NCI-H69 (cell line): Measurements from ENCODE around the gene RCSD1.

ENCODE experiments used
- DNase-seq: peaks from one replicate; lab custom pipeline; 2025; lab: John Stamatoyannopoulos, UW

RCSD1 gene

DNA sequence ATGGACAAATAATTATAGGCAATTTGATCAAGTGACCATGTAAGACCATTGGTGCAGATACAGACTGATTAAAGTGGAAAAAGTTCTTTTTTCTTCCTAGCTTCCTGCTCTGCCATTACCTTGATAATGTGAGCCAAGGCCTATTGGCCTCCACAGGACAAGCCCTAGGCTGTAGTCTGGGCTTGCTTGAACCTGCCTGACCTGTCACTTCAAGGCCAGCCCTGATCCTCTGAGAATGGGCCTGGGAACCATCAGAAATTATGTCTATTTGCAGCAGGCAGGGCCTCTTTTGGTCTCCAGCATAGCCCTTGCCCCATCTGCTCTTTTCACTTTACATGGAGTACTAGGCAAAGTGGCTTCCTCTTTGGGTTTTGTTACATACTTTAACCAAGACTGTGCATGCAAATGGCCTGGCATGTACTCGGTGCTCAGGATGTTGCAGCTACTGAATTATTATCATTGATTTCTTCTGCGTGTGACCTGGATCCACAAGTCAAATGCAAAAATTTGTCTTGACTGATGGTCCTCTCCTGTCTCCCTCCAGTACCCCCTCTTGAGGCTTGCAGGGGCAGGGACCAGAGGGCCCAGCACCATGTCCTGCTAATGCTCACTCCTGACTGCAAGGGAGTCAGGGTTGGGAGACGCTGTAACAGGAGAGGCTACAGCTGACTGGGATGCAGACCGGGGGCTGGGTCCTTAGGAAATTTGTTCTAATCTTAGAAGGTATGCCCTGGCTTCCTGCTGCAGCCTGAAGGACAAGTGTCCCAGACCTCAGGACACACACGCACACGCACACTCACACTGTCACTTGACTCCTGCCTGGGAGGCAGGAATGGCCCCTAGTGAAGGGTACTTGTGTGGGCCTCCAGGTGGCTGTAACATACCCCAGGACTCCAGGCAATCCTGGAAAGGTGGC, 39.4 kb downstream of the RCSD1 start:
- no peak for DNase-seq

DNA sequence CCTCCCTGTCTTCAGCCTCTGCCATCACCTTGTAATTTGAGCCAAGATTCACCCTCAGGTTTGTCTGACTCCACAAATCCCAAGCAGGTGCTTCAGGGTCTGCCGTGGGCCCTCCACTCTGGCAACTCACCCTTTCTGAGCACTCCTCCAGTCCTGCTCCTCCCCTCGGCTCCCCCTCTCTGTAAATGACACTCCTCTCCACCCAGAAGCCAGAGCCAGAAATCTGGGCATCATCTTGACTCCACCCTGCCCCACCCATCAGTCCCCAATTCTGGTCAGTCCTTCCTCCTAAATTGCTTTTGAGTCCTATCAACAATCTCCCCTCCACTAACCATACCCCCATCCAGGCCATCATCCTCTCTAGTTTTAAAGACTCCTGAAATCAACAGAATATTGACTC, 40.5 kb downstream of the RCSD1 start:
- DNase-seq = no peak

DNA sequence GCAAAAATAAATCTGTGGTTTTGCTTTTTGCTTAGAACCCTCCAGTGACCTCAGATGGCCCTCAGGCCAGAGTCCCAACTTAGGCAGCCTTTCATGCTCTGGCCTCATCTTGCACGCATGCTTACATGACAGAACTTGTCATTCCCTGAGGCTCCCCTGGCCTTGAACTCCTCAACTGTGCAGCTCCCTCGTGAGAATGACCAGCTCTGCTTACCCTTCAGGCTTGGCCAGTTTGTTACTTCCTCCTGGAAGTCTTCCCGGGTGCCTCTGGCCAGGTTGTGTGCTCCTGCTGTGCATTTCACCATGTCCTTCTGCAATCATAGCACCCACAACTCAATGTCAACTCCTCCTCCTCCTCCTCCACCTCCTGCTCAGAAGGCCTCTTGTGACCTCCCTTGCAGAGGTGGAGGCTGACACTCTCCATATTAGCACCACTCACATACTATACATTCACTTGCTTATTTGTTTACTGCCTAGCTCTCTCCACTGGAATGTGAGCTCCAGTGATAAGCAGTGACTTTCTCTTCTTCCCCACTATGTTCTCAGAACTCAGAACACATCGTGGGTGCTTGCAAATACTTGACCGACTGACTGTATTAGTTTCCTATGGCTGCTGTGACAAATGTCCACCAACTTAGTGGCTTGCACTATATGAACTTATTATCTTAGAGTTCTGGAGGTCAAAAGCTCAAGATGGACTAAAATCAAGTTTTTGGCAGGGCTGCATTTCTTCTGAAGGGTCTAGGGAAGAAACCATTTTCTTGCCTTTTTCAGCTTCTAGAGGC, 41.9 kb downstream of the RCSD1 start:
- no peak for DNase-seq

DNA sequence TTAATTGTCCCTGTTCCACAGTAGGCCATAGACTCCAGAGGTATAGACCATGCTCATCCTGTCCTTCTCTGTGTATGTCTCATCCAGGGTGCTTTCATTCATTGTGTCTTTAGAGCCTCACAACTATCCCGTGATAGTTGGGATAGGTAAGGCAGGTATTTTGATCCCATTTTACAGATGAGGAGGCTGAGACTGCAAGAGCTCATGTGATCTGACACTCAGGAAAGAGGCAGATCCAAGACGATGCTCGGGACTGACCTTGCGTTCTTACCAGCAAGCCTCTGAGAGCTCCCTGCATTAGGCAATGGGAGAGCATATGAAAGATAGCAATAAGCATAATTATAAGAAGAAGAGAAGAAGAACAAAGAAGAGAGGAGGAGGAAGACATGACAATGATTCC, 42.8 kb downstream of the RCSD1 start:
- no peak for DNase-seq

DNA sequence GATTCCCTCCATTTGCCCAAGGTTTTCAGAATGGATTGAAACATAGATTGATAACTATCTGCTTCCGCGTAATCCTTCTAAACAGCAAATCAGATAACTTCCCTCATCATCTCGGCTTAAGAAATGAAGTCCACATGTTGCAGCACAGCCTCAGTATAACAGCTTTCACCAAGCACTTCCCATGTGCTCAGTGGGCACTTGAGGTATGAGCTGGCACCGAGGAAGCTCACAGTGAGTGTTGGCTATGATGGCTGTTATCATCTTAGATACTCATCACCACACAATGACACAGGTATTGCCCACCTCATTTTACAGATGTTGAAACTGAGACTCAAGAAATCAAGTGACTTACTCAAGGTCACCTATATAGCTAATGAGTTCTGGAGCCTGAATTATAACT, 43.2 kb downstream of the RCSD1 start:
- no peak for DNase-seq

DNA sequence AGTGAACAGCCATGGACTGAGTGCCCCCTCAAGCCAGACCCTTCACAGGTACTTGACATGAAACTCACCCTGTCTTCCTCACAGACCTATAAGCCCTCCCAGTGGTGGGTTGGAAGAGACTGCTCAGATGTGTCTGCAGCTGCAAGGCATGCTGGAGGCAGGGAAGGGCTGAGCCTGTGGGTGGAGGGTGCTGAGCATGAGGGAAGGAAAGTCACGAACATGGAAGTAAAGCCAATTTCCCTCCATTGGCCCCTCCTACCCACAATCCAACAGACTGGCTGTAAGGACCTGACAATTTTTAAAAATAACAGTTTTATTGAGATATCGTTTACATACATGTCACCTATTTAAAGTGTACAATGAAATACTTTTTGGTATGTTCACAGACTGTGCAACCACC, 44.1 kb downstream of the RCSD1 start:
- DNase-seq = no peak

DNA sequence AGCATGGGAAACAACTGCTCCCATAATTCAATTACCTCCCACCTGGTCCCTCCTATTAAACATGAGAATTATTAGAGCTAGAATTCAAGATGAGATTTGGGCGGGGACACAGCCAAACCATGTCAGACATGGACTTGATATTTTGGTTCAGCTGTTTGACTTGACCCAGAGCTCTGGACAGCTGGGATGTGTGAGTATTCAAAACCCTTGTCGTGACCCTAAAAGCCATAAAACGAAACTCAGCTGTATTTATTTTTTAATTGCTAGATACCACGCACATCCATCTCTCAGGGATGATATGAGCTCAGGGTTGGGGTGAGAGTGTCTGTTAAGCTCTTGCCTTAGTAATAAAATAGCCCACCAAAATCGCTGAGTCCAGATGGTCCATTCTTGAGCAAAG, 45.4 kb downstream of the RCSD1 start:
- DNase-seq = no peak

DNA sequence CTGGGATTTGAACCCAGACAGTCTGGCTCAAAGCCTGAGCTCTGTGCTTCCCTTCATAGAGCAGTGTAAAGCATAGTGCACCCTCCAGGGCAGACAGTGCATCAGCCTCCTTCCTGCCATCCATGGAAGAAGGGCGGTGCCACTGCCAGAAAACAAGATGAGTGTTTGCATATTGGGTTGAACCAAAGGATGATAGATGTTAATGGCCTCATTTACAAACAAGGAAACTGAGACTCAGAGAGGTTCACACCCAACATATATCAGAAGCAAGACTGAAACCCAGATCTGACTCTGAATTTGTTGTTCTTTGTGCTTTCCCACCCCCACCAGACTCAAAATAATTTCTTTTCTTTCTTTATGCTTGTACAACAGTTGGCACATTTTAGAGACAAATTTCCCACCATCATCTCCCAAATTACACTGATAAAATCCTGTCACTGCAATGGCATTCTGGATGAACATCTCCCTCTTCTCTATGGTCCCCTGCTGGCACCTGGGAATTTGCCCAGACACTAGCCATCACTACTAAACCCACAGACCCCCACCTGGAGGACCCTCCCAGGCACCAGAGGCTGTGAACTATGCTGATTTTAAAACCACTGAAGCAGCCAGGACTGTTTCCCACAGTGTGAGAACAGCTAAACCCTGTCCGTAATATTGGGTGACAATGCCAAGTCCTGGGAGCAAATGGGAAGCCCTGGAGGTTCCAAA, 46.3 kb downstream of the RCSD1 start:
- no peak for DNase-seq

DNA sequence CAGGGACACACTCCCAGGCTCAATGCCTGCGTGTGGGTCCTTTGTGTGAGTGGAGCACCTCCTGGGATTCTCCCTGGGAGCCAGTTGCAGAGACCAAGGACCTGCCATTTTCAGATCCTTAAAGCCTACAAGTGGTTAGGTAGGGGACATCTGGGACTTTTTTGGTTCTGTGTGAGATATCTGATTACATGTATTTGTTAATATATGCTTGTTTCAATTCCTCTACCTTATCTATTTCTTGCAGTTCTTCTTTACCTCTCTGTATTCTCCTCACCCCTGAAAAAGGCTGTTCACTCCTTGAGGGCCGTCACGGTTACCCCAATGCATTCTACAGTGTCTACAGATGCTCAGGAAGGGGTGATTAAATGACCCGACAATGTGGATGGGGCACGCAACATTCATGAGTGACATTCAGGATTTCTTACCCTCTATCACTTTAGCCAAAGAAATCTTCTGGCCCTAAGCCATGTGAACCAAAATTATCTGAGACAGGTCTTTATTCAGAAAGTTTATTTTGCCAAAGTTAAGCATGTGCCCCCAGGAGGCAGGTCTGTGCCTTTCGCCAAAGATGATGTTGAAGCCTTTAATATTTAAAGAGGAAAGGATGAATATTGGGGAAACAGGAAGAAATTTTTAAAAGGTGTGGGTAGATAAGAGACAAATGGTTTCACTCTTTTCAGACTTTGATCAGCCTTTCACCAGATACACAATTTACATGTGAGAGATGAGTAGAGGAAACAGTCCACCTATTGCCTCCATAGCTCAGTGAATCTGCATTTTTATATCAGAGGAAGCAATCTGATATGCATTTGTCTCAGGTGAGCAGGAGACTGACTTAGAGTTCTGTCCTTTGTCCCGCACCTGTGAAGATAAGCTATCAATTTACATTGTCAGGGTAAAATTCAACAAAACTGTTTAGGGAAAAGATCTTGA, 47.1 kb downstream of the RCSD1 start:
- DNase-seq = no peak

DNA sequence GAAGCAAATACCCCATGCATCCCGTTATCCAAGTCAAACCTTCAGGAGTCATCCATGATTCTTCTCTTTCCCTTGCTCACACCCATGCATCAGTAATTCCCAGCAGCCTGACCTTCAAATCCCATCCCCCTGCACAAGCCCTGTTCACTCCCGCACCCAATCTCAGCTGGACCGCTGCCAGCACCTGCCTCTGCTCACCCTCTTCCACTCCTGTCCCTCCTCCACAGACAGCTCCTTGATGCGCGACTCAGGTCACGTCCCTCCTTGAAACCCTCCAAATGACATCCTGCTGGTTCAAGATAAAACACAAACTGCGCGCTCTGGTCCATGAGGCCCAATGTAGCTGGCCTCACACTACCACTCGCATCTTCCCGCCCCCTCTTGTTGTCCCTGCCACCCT, 48.4 kb downstream of the RCSD1 start:
- DNase-seq = no peak

DNA sequence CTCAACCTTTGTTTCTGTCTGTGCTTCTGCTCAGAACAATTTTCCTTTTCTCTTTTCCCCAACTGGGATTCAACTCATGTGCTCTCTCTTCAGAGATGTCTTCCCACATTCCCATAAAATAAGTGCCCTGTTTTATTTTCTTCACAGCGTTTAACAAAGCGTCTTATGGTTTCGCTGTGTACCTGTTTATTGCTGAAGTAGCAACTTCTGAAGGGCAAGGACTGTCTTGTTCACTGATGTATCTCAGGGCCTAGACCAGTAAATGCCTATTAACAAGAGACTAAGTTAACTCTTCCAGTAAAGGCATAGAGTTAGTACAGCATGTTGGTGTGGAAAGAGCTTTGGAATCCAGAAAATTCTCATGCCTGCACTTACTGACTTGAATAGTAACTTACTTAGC, 48.8 kb downstream of the RCSD1 start:
- no peak for DNase-seq

DNA sequence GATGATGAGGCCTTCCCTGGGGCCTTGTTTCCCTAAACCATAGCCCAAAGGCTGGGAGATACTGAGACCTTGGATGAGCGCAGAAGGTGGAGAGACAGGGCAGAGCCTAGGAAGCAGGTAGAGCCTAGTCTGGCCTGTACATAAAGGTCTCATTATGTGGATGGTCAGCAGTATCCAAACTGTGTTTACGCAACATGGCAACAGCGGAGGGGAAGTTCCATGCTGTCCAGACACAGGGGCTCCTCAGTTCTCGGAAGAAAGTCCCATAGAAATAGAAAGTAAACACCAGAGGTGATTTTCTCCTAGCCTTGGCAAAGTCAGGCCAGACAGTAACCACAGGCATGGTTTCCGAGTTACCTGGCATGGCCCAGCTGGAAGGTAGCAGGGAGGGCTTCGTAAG, 49.7 kb downstream of the RCSD1 start:
- DNase-seq = no peak

DNA sequence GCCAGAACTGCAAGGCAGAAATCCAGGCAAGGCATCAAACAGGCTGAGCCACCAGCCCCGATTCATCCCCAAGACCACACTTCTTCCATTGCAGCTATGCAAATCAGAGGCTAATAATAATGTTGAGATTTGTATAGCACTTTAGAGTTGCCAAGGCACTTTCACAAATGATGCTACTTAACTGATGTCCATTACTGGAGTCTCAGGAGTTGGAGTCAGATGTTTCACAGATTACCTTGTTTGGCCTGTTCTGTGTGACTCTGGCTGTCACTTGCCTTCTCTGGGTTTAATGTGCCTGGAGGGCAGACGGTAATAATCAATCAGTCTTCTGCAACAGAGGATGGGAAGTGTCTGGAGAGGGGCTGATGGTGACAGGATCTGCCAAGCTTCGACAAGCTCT, 51.0 kb downstream of the RCSD1 start:
- DNase-seq = no peak

DNA sequence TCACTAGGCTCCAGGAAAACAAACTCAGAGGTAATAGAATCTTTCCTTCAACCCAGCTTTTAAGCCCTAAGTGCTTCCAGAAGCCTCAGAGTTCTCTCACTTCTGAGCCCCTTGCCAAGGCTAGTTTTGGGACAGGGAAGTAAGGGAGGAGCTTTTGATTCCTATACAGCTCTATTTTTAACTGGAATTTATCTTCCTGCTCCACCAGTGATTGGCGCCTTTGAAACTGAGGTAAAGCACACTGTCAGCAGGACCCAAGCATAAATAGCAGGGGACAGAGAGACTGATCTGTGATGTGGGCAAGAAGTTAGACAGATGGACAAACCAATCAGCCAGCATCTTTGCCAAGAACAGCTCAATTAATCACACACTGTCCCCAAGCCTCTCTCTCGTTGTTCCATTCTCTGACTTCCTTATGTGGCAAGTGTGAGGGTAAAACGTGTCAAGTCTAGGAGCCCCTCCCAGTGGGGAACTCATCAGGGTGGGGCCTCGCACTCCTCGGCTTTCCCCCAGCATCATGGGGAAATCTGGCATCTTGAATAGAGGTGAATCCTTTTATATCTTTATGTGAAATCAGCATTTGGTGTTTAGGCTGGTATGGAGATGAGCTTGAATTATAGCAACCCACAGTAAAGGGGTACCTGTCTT, 51.5 kb downstream of the RCSD1 start:
- DNase-seq = no peak

DNA sequence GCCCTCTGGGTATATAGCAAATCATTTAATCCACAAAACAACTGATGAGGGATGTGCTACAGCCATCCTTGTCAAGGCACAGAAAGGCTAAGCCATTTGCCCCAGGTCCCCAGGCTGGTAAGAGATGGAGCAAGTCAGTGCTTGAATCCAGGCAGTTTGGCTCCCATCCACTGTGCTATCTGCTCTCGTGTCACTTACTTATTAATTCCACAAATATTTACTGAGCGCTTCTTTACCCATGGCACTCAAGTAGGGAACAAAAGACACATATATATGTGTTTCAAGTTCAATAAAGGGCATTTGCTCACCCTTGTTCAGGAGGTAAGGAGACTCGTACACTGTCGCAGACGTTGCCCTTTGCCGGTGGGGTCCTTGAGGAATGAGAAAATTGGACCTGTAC, 53.2 kb downstream of the RCSD1 start:
- DNase-seq = no peak

DNA sequence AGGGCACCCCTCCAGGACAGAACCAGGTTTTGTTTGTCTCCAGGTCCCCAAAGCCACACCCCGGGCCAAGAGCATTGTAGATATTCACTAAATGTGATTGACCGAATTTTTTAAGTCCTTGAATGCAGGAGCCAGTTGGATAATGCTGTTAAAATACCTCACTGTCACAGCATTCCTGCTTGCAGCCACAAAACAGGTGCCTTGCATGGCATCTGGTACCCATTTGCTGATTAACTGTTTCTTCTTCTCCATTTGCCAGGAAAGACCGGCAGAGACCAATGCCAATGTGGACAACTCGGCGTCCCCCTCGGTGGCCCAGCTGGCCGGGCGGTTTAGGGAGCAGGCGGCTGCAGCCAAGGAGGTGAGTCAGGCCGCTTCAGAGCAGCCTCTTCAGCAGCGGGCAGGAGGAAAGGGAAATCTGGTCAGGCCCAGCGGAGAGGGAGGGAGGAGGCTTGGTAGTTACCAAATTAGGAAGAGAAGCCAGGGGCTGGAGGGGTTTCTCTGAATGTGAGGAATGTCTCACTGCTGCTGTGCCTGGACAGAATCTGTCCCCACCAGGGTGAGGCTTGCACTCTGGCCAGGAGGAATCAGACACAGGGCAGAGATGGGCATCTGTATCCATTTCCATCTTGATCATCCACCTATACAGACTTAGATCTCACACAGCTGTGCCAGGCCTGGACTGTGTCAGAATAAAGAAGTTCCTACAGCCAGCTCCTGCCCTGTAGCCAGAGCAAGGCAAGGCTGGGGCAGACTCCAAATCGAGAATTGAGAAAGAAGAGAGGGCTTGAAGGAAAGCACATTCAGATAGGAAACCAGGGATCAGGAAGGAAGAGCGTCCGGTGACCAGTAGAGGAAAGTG, 53.8 kb downstream of the RCSD1 start:
- no peak for DNase-seq

DNA sequence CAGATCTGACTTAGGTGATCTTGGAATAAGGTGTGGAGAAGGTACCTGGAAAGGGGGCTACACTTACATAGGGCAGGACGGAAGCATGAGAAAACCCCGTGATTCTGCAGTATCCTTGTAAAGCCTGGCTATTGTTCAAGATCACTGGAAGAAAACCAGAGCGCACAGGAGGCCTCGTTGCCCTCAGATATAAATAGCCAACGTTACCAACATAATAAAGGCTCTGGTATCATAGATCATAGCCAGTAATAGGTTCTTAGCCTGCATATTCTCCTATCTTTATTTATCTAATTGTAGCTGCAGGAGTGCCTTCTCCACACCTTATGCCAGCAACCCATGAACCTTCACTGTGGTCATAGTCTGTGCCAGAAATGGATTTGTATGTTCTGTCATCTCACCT, 55.8 kb downstream of the RCSD1 start:
- DNase-seq = no peak

DNA sequence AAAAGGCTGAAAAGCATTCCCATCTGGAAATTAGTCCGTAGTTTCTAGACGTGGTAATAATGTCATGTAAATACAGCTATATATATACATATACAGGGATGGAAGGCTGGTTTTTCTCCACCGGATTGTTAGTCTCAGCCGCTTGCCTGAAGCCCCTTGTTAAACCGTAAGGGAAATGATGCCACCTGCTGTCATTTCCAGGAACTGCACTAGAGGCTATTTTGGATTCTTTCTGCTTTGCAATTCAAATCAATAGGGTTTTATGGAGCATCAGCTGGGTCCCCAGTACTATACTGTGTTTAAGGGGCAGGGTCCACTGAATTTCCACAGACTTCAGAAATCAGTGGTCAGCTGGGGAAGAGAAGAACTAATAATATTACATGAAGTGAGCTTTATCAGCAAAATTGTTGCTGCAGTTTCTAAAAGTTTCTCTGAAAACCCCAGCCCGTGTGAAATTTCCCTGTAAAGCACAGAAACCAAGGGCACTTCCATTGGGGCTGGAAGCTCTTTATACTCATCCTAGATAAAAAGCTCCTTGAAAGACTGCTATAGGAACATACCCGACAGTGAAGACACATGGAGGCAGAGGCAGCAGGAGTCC, 58.0 kb downstream of the RCSD1 start:
- peak; percentile 80 for DNase-seq

DNA sequence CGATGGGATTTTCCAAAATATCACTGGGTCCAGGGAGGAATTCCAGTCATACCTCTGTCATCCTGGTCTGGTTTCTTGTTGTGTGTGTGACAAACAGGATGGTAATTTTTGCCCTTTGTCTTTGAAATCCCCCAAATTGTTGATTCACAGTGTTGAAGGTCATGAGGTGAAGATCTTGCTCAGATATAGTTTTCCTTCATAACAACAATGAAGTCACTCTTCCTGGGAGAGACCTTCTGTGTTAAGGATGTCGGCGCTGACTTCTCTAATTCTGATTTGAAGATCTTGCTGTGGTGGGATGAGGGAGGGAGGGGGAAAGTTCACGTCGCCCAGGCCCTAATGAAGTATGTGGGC, 59.5 kb downstream of the RCSD1 start:
- no peak for DNase-seq

DNA sequence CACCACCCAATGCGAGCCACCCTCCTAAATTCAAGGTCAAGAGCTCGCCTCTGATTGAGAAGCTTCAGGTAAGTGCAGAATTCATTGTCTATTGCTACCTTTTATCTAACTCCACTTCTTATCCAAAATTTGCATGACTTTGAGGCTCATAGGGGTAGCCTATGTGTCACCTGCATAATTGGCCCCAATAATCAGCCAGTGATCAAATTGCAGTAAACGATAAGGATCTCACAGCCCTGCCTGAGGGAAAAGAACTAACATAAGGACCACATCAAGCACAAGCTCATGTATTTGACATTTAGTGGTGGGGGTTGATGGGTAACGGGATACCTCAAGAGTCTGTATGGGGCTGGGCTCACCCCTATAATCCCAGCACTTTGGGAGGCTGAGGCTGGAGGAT, 60.0 kb downstream of the RCSD1 start:
- DNase-seq = no peak
